SK-MEL-5 (cell line): Measurements from ENCODE around the gene CARD14. TPM values are rescaled to one million over a fixed set of nuclear protein-coding genes. Genes with fewer than 3 reads are reported as not detected.
"Not testable (repeated sequence)": the region's sequence is repeated elsewhere in the genome, so short reads cannot be mapped to it uniquely, and the experiment has no call there.

Experiments
- DNase-seq: peaks from one replicate; pipeline ENCODE4 v3.0.0-alpha.2; 2016; ENCODE audit warnings: low read depth, low spot score
- in situ Hi-C: cut with HindIII; loops from 2 replicates; pipeline ENCODE4 v1.10.0; 2016; ENCODE audit warnings: low sequenced_read_pairs, high pct_unique_total_duplicates, low pct_unique_long_range_greater_than_20kb
- small RNA-seq, 2 experiments: library from RNA; depleted of rRNA; stranded (forward); fragments of <200 nt; gene quantifications; one replicate each; pipeline ENCODE3, GENCODE V24; 2014
- total RNA-seq: library from RNA; depleted of rRNA; stranded (reverse); fragments of >200 nt; shearing (Covaris generic); gene quantifications from 2 replicates; pipeline ENCODE4 v1.2.3, GENCODE V29; 2014; rRNA removed

The CARD14 gene
- total RNA-seq, 1 experiment from 2014 or later, result 19.6 TPM

- in situ Hi-C loops, result no loop called here
- no peak for DNase-seq
Observed at GRCh38 chr17:80248001-80248893, 78.4 kb downstream of the CARD14 start.

GRCh38 chr17:80248894-80249710 is 79.3 kb downstream of the CARD14 start:
- in situ Hi-C loops, result no loop called here
- DNase-seq, result no peak

DNA sequence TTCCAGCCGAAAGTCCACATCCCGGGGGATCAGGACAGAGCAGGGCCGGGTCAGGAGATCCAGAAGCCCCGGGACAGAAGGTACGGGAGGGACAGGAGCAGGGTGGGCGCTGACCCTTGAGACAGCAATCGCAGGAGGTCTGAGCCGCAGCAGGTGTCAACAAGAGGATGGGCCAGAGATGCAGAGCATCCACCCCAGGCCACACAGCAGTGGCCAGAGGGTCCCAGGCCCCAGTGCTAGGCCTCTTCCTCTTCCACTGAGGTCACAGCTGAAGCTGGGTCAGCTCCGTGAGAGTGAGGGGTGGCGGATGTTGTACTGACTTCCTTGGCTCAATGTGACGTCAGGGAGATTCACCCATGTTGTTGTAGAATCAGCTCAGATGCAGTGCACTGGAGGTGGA is 82.1 kb downstream of the CARD14 start:
- in situ Hi-C loops, result no loop called here
- DNase-seq, result no peak

GRCh38 chr17:80252871-80253270 is 83.0 kb downstream of the CARD14 start:
- peak; percentile 74 for DNase-seq
- in situ Hi-C loops, result no loop called here

GRCh38 chr17:80253631-80254395 is 84.0 kb downstream of the CARD14 start:
- DNase-seq, result no peak
- in situ Hi-C loops, result no loop called here

GRCh38 chr17:80254396-80255251 is 84.8 kb downstream of the CARD14 start:
- DNase-seq, result peak; percentile 73

GRCh38 chr17:80256034-80256350 is 86.2 kb downstream of the CARD14 start:
- in situ Hi-C loops, result no loop called here

More at GRCh38 chr17:80254396-80255251, 84.8 kb downstream of the CARD14 start:
- in situ Hi-C loops, result no loop called here

DNA sequence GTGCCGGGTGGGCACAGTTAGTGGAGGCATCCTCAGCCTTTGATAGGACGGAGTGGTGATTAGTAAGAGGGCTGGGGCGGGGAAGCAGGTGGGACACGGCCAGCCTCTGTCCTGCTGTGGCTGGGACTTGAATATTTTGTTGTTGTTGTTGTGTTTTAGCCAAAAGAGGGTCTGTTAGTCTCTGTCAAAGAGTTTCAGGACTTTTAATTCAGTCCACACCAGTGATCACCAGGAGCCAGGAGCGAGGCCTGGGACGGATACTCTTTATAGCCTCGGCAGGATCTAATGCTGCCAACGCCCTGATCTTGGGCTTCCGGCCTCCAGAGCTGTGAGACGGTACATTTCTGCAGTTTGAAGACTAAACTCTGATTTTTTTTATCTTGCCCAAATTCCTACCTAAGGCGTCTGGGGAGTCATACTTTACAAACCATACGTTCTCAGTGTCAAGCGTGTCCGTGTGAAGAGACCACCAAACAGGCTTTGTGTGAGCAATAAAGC is 87.9 kb downstream of the CARD14 start:
- in situ Hi-C loops, result no loop called here

More at GRCh38 chr17:80256034-80256350, 86.2 kb downstream of the CARD14 start:
- no peak for DNase-seq

DNA sequence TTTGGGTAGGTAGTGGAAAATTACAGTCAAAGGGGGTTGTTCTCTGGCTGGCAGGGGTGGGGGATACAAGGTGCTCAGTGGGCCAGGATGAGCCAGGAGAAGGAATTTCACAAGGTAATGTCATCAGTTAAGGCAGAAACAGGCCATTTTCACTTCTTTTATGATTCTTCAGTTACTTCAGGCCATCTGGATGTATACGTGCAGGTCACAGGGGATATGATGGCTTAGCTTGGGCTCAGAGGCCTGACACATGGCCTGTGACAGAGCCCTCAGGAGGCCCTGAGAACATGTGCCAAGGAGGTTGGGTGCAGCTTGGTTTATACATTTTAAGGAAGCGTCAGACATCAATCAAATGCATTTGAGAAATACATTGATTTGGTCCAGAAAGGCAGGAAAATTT is 88.5 kb downstream of the CARD14 start:
- in situ Hi-C loops, result not testable (repeated sequence)

More for the DNA sequence above, 87.9 kb downstream of the CARD14 start:
- DNase-seq, result no peak

More for the DNA sequence above, 88.5 kb downstream of the CARD14 start:
- not testable (repeated sequence) for DNase-seq

Small RNA genes lying within 50 kb of the gene (small RNA-seq; reads per million reads assigned to genes)
- 0 reads per million in 2 experiments for gene AC087741.2

Other genes with a start within 250 kb of the CARD14 start
- gene TBC1D16, start 134.2 kb upstream of the CARD14 start, total RNA-seq, result 1,021 and 1,023 TPM in 2 replicates
- 9.0 and 12.9 TPM in 2 replicates for gene CCDC40, start 133.4 kb upstream of the CARD14 start, total RNA-seq
- gene GAA, start 68.4 kb upstream of the CARD14 start, total RNA-seq, result 88.7 and 97.7 TPM in 2 replicates
- gene EIF4A3, start 22.9 kb upstream of the CARD14 start, total RNA-seq, result 567 and 602 TPM in 2 replicates
- gene SGSH, start 50.3 kb downstream of the CARD14 start, total RNA-seq, result 21.5 and 30.4 TPM in 2 replicates
- 22.1 and 23.6 TPM in 2 replicates for gene SLC26A11, start 50.4 kb downstream of the CARD14 start, total RNA-seq
- gene RNF213, start 90.8 kb downstream of the CARD14 start, total RNA-seq, result 117 and 140 TPM in 2 replicates
- gene ENDOV, start 245.1 kb downstream of the CARD14 start, total RNA-seq, result 13.9 and 15.0 TPM in 2 replicates